Hematopoietic multipotent progenitor cell treated with erythropoietin and hydrocortisone succinate and interleukin-3 and kit ligand, for 15 days (in vitro differentiated cells): ENCODE measurements around the gene COP1.
A peak's percentile ranks its signal among the peaks of the same experiment; 100 is the strongest.
"Not testable (repeated sequence)": the region's sequence is repeated elsewhere in the genome, so short reads cannot be mapped to it uniquely, and the experiment has no call there.

Experiments
- DNase-seq: peaks from one replicate; pipeline ENCODE4 v3.0.0-alpha.2; 2015; ENCODE audit warnings: low spot score

The COP1 gene

DNA sequence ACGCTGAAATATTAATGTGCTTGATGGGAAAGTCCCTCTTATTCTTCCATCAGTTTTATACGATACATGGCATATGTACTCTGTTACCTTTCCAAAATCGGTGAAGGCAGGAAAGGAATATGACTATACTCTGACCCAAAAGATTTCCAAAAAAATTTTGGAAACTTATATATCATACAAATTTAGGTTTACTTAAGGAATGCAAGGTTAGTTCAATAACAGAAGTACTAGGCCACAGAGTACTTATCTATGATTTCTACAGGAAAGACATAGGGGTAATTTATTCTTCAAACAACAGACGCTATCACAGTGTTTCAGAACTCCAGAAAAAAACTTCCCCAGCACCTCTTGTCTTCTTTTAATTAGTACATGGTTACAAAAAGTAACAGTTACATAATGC is 84.8 kb downstream of the COP1 start:
- DNase-seq: no peak

GRCh38 chr1:176119549-176119948 is 87.5 kb downstream of the COP1 start:
- DNase-seq: peak; percentile 10

DNA sequence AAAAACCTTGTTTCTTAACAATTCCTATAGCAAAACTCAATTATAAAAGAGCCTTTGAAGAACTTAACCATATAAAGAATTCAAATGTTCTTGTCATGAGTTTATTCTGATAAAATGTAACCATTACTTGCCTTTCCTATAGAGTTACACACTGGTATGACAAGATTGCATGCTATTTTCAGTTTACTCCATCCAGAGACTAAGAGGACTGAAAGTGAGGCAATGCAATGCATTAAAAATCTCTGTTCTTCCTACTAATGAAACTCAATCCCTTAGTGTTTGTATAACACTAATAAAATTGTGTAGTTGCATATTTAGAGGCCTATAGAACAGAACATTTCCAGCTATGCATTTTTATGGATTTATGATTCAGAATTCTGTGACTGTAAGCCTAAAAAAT is 88.1 kb downstream of the COP1 start:
- DNase-seq: no peak

GRCh38 chr1:176111835-176112234 is 95.3 kb downstream of the COP1 start:
- no peak for DNase-seq

DNA sequence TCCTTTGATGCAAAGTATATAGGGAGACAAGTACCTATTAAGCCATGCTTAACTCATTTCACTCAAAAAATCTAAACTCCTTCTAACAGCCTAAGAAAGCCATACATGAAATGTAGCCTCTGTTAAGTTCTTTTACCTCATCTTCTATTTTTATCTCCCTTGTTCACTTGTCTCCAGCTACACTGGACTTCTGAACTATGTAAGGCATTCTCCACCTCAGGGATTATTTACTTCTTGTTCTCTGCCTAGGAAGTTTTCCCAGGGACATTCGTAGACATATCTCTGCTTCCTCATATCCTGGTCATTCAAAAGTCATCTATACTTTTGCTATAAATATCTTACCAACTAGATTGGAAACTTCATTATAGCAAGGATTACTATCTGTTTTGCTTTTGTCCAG is 96.9 kb downstream of the COP1 start:
- no peak for DNase-seq

DNA sequence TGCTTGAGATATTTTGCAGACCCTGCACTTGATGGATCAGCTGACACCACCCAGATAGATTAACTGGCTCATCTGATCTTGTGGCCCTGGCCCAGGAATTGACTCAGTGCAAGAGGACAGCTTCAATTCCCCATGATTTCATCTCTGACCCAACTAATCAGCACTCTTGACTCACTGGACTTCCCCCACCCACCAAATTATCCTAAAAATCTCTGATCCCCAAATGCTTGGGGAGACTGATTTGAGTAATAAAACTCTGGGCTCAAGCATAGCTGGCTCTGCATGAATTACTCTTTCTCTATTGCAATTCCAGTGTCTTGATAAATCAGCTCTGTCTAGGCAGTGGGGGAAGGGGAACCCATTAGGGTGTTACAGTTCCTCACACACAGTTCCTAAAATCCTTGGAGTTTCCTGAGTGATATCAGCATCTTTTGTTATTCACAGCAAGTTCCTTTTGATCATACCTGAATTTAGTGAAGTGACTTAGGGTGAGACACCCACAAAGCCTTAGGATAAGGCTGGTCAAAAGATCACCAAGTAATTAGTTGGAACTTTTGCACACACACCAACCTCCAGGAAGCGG is 104.2 kb downstream of the COP1 start:
- DNase-seq: no peak

GRCh38 chr1:176101951-176102642 is 105.0 kb downstream of the COP1 start:
- no peak for DNase-seq

DNA sequence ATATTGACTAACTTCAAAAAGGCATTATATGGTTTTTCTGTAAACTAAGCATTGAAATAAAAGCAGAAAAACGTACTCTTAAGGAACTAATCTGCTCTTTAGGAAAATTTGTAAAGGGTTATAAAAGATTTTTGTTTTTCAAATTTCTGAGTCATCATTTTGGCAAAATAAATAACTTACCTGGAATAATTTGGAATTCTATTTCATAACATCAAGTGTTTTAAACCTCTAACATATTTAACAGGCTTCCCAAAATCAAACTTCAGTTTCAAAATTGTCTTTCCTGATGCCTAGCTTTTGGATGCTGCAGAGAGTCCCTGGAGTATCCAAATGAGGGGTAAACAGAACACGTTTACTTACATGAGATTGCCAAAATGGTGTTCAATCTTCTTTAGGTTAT is 108.5 kb downstream of the COP1 start:
- DNase-seq: no peak

DNA sequence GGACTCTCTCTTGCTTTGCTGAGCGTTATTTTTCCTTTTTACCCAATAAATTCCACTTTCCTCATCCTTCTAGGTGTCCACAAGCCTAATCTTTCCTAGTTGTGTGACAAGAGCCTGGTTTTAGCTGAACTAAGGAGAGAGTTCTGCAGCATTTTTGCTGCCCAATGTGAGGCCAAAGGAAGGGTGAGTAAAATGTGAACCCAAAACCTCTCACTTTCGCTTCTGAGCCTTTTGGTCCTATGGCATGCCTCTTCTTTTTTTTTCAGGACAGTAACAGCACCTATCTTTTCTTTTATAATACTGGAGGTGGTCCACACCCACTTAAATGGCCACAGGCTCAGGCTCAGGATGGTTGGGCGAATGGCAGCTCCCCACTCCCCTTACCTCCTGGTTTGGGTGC is 111.1 kb downstream of the COP1 start:
- no peak for DNase-seq

DNA sequence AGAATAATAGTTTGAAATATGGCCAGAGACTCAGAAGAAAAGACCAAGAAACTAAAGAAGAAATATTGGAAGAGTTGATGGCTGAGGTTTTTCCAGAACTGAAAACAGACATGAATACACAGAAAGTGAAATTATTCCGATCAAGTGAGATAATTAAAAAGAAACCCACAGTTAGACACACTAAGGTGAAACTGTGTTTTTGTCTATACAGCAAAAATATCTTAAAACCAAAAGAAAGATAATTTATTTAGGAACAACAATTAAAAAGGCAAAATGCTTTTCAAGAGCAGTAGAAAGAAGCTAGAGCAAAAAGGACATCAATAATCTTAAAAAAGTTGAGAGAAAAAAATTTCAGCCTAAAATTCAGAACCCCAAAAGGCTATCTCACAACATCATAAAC is 116.3 kb downstream of the COP1 start:
- no peak for DNase-seq

DNA sequence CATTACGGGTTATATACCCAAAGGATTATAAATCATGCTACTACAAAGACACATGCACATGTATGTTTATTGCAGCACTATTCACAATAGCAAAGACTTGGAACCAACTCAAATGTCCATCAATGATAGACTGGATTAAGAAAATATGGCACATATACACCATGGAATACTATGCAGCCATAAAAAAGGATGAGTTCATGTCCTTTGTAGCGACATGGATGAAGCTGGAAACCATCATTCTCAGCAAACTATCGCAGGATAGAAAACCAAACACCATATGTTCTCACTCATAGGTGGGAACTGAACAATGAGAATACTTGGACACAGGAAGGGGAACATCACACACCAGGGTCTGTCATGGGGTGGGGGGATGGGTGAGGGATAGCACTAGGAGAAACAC is 119.3 kb downstream of the COP1 start:
- DNase-seq: not testable (repeated sequence)

DNA sequence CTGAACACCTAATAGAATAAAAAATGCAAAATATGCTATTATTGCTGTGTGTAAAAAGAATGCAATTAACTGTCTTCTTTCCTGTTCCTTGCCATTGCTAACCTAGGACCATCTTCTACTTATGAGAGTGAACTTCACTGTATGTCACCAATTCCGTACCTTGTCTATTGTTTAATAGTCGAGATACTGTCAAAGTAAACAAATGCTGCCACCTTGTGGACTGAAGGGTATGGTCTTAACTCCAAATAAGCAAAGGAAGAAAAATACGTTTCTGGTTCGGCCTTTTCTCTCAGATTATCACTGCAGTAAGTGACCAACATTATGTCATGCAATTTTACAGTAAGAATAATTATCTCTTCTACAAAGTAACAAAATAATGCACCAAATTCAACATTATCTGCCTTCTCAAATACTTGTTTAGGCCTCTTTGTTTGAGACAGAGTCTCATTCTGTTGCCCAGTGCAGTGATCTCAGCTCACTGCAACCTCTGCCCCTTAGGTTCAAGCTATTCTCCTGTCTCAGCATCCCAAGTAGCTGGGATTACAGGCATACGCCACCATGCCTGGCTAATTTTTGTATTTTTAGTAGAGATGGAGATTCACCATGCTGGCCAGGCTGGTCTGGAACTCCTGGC is 133.4 kb downstream of the COP1 start:
- DNase-seq: peak; percentile 62

DNA sequence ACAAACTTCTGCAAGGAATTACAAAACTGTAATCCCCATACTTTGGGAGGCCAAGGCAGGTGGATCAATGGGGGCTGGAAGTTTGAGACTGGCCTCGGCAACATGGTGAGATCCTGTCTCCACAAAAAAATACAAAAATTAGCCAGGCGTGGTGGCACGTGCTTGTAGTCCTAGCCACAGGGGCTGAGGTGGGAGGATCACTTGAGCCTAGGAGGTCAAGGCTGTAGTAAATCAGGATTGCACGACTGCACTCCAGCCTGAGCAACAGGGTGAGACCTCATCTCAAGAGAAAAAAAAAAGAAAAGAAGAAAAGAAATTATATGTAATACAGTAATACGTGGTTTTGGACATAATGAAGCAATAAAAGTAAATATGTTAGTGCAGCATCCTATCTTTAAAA is 138.2 kb downstream of the COP1 start:
- DNase-seq: no peak

DNA sequence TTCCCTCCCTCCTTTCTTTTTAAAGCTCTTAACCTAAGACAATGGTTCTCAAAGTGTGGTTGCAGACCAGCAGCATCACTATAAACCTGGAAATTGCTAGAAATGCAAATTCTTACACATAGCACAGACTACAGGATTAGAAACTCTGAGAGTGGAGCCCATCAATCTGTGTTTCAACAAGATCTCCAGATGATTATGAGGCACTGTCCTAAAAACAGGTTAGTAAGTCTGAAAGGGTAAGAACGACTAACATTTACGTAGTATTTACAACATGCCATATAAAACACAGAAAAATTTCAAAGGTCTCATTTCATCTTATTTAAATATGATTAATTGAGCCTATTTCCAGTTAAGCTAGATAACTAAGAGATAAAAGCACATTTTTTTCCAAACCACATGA is 138.8 kb downstream of the COP1 start:
- no peak for DNase-seq

- DNase-seq: no peak
These were observed 140.4 kb downstream of the COP1 start for GRCh38 chr1:176066709-176067108.

- DNase-seq: no peak
These were observed 148.4 kb downstream of the COP1 start for GRCh38 chr1:176058686-176059085.

DNA sequence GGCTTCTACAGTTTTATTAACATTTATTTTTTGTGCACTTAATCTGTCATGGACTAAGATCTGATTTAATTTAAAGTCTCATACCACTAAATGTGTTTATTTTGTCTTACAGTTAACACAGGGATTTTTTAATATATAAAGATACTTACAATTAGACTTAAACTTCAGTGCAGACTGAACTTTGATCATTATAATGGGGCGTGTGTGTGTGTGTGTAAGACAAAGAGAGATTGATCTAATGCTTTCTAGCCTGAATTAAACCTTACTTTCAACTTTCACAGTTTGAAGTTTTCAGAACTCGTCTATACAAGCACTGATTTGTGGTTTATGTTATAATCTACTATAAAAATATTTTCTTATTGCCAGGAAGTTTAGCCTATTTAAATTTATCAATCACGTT is 150.8 kb downstream of the COP1 start:
- DNase-seq: no peak

DNA sequence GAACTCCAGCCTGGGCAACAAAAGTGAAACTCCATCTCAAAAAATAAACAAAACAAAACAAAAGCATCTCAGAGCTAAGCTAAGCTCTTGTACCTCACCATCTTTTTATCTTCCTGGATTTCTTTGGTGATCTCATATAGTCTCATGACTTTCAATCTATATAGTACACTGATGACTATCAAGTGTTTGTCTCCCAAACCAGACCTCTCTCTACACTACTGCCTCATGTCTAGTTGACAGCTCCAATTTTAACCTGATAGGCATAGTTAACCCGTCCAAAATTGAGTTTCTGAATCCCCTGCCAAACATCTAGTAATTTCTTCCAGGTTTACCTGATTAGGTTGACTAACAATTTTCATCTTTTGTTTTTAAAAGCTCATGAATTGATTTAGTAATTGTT is 151.7 kb downstream of the COP1 start:
- no peak for DNase-seq

- DNase-seq: no peak
These were observed 155.1 kb downstream of the COP1 start for GRCh38 chr1:176051902-176052518.

DNA sequence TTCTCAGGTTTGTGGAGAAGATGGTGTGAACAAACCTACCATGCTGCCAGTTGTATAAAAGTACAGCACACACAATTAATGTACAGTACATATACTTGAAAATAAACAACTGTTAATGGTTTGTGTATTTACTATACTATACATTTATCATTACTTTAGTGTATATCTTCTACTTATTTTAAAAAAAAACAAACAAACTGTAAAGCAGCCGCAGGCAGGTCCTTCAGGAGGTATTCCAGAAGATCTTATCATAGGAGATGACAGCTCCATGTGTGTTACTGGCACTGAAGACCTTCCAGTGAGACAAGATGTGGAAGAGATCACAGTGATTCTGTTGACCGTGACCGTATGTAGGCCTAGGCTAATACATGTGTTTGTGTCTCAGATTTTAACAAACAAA is 155.7 kb downstream of the COP1 start:
- DNase-seq: no peak

DNA sequence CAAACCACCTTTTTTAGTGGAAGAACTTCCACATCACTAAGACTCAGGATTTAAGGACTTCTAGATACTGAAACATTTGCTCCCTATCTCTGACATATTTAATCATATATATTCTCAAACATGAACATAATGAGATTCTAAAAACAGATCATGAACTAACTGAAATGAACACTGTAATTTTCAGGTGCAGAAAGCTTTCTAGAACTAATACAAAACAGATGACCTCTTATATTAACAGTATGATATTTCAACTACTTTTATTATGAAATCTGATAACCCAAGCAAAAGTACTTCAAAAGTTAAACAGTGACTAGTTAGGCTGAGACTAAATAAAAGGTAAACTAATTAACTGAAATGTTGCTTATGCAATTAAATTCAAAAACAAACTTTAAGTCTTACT is 157.5 kb downstream of the COP1 start:
- DNase-seq: no peak

DNA sequence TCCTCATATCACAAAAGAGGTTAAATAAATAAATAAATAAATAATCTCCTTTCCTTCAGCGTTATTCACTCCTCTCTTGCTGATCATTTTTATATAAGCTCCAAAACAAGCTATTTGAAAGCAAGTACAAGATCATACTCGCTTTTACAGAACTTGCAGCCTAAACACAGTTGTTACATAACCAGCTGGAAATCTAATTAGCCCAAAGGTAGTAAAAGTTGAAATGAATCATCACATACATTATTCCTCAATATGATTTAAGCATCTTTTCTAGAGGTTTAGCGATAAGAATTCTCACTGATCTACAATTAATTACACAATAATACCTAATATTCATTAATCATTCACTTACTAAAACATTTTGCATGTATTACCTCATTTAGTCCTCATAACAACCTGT is 160.2 kb downstream of the COP1 start:
- no peak for DNase-seq

DNA sequence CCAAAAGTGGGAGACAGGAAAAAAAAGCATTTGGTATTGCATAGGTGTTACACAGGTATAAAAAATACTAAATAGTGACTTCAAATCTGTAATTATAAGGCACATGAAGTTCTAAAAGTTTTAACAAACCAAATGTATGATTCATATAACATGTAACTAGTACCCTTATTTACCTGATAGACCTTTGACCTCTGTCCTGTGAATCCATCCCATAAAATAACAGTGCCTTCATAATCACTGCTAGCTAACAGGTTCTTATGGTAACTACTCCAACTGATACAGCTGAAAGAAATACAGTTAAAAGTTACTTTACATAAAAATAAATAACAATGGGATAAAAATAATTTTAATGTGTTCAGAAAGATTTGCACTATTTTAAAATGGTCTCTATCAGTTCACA is 163.5 kb downstream of the COP1 start:
- no peak for DNase-seq
